H1 (cell line): ENCODE results near the gene UBE2D3. TPM values are rescaled to one million over a fixed set of nuclear protein-coding genes. Genes with fewer than 3 reads are reported as not detected.

Experiments
- CTCF ChIA-PET: fragments of 300-600 bp; sonication (Branson Sonifier 250); formaldehyde crosslinking; loops from one replicate; lab custom pipeline; 2021; ENCODE audit not compliant: partially characterized antibody; lab: Charles Lee
- POLR2A ChIA-PET: fragments of 300-600 bp; sonication (Branson Sonifier 250); formaldehyde crosslinking; loops from one replicate; lab custom pipeline; 2021; ENCODE audit warnings: inconsistent platforms; ENCODE audit not compliant: partially characterized antibody; lab: Charles Lee
- DNase-seq, 2 experiments: peaks; one replicate each; pipeline versions ENCODE4 v3.0.0 to v3.0.0-alpha.2; 2010 to 2022; ENCODE audit warnings: low spot score in 2 of 2, low read depth in 1 of 2, mixed read lengths in 1 of 2
- FAIRE-seq: peaks from 2 replicates; lab custom pipeline; 2011; peaks lifted over from hg19 to GRCh38; lab: Jason Lieb, UNC
- H2AFZ ChIP-seq: 2 replicates; pipeline ENCODE4 v1.8.1; 2012; ENCODE audit warnings: low read length, inconsistent platforms
- H2AK5ac ChIP-seq: 2 replicates; pipeline ENCODE4 v1.6.1; 2013; ENCODE audit warnings: low read depth, low read length
- H2BK120ac ChIP-seq: replicated peaks from 2 replicates; pipeline ENCODE3; 2013; ENCODE audit warnings: low read depth, low read length, inconsistent platforms
- H2BK12ac ChIP-seq: 2 replicates; pipeline ENCODE4 v1.6.1; 2013; ENCODE audit warnings: low read depth, low read length
- H2BK15ac ChIP-seq: 2 replicates; pipeline ENCODE4 v1.6.1; 2013; ENCODE audit warnings: low read length
- H2BK20ac ChIP-seq: 2 replicates; pipeline ENCODE4 v1.6.1; 2013; ENCODE audit warnings: low read length
- H2BK5ac ChIP-seq: 2 replicates; pipeline ENCODE4 v1.6.1; 2013; ENCODE audit warnings: low read depth, low read length
- H3K14ac ChIP-seq: 2 replicates; pipeline ENCODE4 v1.6.1; 2013; ENCODE audit warnings: inconsistent platforms; ENCODE audit not compliant: insufficient read length
- H3K18ac ChIP-seq: 2 replicates; pipeline ENCODE4 v1.6.1; 2013; ENCODE audit warnings: low read length; ENCODE audit errors: extremely low read depth
- H3K23ac ChIP-seq: 2 replicates; pipeline ENCODE4 v1.6.1; 2013; ENCODE audit warnings: inconsistent platforms; ENCODE audit not compliant: insufficient read length
- H3K23me2 ChIP-seq: 2 replicates; pipeline ENCODE4 v1.6.1; 2013; ENCODE audit warnings: low read depth, low read length
- H3K27ac ChIP-seq: 2 replicates; pipeline ENCODE4 v1.6.1; 2011; ENCODE audit warnings: low read depth, low read length, inconsistent platforms
- H3K27me3 ChIP-seq, 4 experiments: replicated peaks in 1 of 4; 1 replicate in 1 of 4; 2 replicates in 3 of 4; pipeline versions ENCODE4 v1.6.1 to v1.8.1; 2011 to 2013; ENCODE audit warnings: low read length in 3 of 4, mild to moderate bottlenecking in 3 of 4, inconsistent platforms in 2 of 4, mixed read lengths in 2 of 4, moderate library complexity in 1 of 4; ENCODE audit not compliant: control insufficient read depth in 3 of 4, insufficient read depth in 3 of 4; ENCODE audit errors: extremely low read depth in 1 of 4
- H3K36me3 ChIP-seq, 4 experiments: 2 replicates each; pipeline versions ENCODE4 v1.6.1 to v1.8.1; 2011 to 2013; ENCODE audit warnings: mild to moderate bottlenecking in 4 of 4, low read length in 3 of 4, moderate library complexity in 2 of 4, control low read depth in 1 of 4, inconsistent platforms in 1 of 4; ENCODE audit not compliant: insufficient read depth in 4 of 4, control insufficient read depth in 2 of 4
- H3K4ac ChIP-seq: replicated peaks from 2 replicates; pipeline ENCODE3; 2013; ENCODE audit warnings: low read length, low read depth, mixed read lengths, inconsistent platforms; ENCODE audit not compliant: insufficient read length
- H3K4me1 ChIP-seq, 4 experiments: replicated peaks in 1 of 4; 1 replicate in 1 of 4; 2 replicates in 3 of 4; pipeline versions ENCODE4 v1.6.1 to v1.8.1; 2011 to 2013; ENCODE audit warnings: low read length in 3 of 4, inconsistent platforms in 2 of 4, mixed read lengths in 1 of 4; ENCODE audit not compliant: insufficient read depth in 4 of 4, control insufficient read depth in 3 of 4
- H3K4me2 ChIP-seq, 2 experiments: 2 replicates each; pipeline versions ENCODE4 v1.6.1 to v1.8.1; 2011 to 2013; ENCODE audit warnings: low read depth in 2 of 2, low read length in 2 of 2, control low read depth in 1 of 2, inconsistent platforms in 1 of 2, mild to moderate bottlenecking in 1 of 2; ENCODE audit not compliant: insufficient read depth in 1 of 2
- H3K4me3 ChIP-seq, 4 experiments: fragments of 200-600, 300-600 bp in 1 of 4; sonication (generic), shearing (Covaris generic), sonication (Bioruptor Twin) in 1 of 4; 2 replicates each; pipeline versions ENCODE4 v1.5.1 to v1.8.1; 2011 to 2016; ENCODE audit warnings: low read length in 4 of 4, low read depth in 3 of 4, control low read depth in 2 of 4, inconsistent platforms in 2 of 4, mild to moderate bottlenecking in 2 of 4, mixed read lengths in 1 of 4, moderate library complexity in 1 of 4; ENCODE audit not compliant: insufficient read depth in 2 of 4; ENCODE audit errors: extremely low read depth in 1 of 4
- H3K56ac ChIP-seq: replicated peaks from 2 replicates; pipeline ENCODE3; 2013; ENCODE audit warnings: low read depth, mild to moderate bottlenecking, mixed read lengths, low read length, inconsistent platforms; ENCODE audit not compliant: insufficient read length
- H3K79me1 ChIP-seq: 2 replicates; pipeline ENCODE4 v1.6.1; 2013; ENCODE audit warnings: low read depth, low read length, control low read depth
- H3K79me2 ChIP-seq, 2 experiments: 2 replicates each; pipeline versions ENCODE4 v1.6.1 to v1.8.1; 2012 to 2013; ENCODE audit warnings: low read length in 2 of 2, mild to moderate bottlenecking in 2 of 2, inconsistent platforms in 1 of 2; ENCODE audit not compliant: insufficient read depth in 2 of 2, control insufficient read depth in 1 of 2
- H3K9ac ChIP-seq, 4 experiments: replicated peaks in 1 of 4; 1 replicate in 1 of 4; 2 replicates in 3 of 4; pipeline versions ENCODE4 v1.6.1 to v1.8.1; 2011 to 2013; ENCODE audit warnings: low read depth in 3 of 4, low read length in 3 of 4, control low read depth in 2 of 4, mild to moderate bottlenecking in 2 of 4, moderate library complexity in 2 of 4, inconsistent platforms in 1 of 4; ENCODE audit errors: extremely low read depth in 1 of 4
- H3K9me3 ChIP-seq, 2 experiments: 2 replicates each; pipeline versions ENCODE4 v1.6.1 to v1.8.1; 2012 to 2013; ENCODE audit warnings: mild to moderate bottlenecking in 2 of 2, moderate library complexity in 2 of 2, control low read depth in 1 of 2, inconsistent platforms in 1 of 2, low read depth in 1 of 2, low read length in 1 of 2, mixed read lengths in 1 of 2; ENCODE audit not compliant: insufficient read depth in 2 of 2
- H4K20me1 ChIP-seq, 2 experiments: replicated peaks in 1 of 2; 2 replicates each; pipeline versions ENCODE3 to v1.8.1; 2011 to 2013; ENCODE audit warnings: inconsistent platforms in 2 of 2, low read length in 2 of 2, mild to moderate bottlenecking in 1 of 2; ENCODE audit not compliant: insufficient read depth in 2 of 2, control insufficient read depth in 1 of 2
- H4K5ac ChIP-seq: 2 replicates; pipeline ENCODE4 v1.6.1; 2013; ENCODE audit warnings: low read length, low read depth, mixed read lengths, inconsistent platforms; ENCODE audit not compliant: insufficient read length
- H4K8ac ChIP-seq: 2 replicates; pipeline ENCODE4 v1.8.0; 2013; ENCODE audit warnings: mild to moderate bottlenecking, moderate library complexity, low read length, inconsistent platforms; ENCODE audit not compliant: insufficient read depth; ENCODE audit errors: extremely low read depth
- H4K91ac ChIP-seq: replicated peaks from 2 replicates; pipeline ENCODE3; 2013; ENCODE audit warnings: low read length, mixed read lengths, inconsistent platforms; ENCODE audit not compliant: insufficient read length
- BCL11A ChIP-seq, 2 experiments: IDR thresholded peaks; one replicate each; pipeline ENCODE4 v1.6.1; 2011; ENCODE audit warnings: low read depth in 2 of 2, low read length in 2 of 2, mild to moderate bottlenecking in 2 of 2
- CHD2 ChIP-seq: IDR thresholded peaks from 2 replicates; pipeline ENCODE4 v1.6.1; 2012; ENCODE audit warnings: low read length, improper control_type of control experiment
- EGR1 ChIP-seq: IDR thresholded peaks from 2 replicates; pipeline ENCODE4 v1.6.1; 2011; ENCODE audit warnings: low read depth, low read length, borderline replicate concordance
- JUN ChIP-seq: IDR thresholded peaks from 2 replicates; pipeline ENCODE4 v1.6.1; 2011; ENCODE audit warnings: low read depth, mild to moderate bottlenecking, improper control_type of control experiment, low read length
- KDM5A ChIP-seq: fragments of 200-600 bp; IDR thresholded peaks from 2 replicates; pipeline ENCODE4 v1.7.1; 2012; ENCODE audit warnings: mild to moderate bottlenecking, low read length, inconsistent platforms, mixed read lengths
- POLR2A ChIP-seq, 2 experiments: IDR thresholded peaks; 1 replicate in 1 of 2; 2 replicates in 1 of 2; pipeline ENCODE4 v1.6.1; 2011; ENCODE audit warnings: low read depth in 2 of 2, low read length in 2 of 2, mild to moderate bottlenecking in 2 of 2; ENCODE audit errors: control extremely low read depth in 1 of 2
- YY1 ChIP-seq: IDR thresholded peaks from 2 replicates; pipeline ENCODE4 v1.6.1; 2011; ENCODE audit warnings: low read depth, mild to moderate bottlenecking, low read length
- ZNF274 ChIP-seq: IDR thresholded peaks from 2 replicates; pipeline ENCODE4 v1.7.0; 2012; ENCODE audit warnings: low read length, borderline replicate concordance; ENCODE audit errors: extremely low read depth
- whole genome bisulfite sequencing, 2 experiments: shearing (Covaris generic) in 1 of 2; methylation state at CpG; one replicate each; pipeline versions ENCODE4 v1.1.6 to v1.1.7; 2013 to 2015; ENCODE audit warnings: low lambda C conversion rate in 2 of 2, mixed read lengths in 2 of 2, inconsistent platforms in 1 of 2, low coverage in 1 of 2, missing lambda C conversion rate in 1 of 2; ENCODE audit not compliant: insufficient replicate concordance in 2 of 2, insufficient coverage in 1 of 2, insufficient read length in 1 of 2; ENCODE audit errors: extremely low coverage in 1 of 2, missing lambda C conversion rate in 1 of 2; 5-methylcytosine and 5-hydroxymethylcytosine counted together
- polyA plus RNA-seq, 7 experiments: library from polyadenylated mRNA; depleted of rRNA in 3 of 7; stranded (reverse) in 5 of 7; unstranded in 2 of 7; fragments of >200 nt in 5 of 7; fragments of 200-250 nt in 2 of 7; gene quantifications; 1 replicate in 5 of 7; 2 replicates in 1 of 7; 4 replicates in 1 of 7; pipeline versions ENCODE4 v1.2.1 to v1.2.3, GENCODE V29; 2011 to 2013; ENCODE audit warnings: missing spikeins in 2 of 7, mixed read lengths in 2 of 7
- total RNA-seq: library from RNA; stranded (reverse); fragmentation: NEBNext Ultra II Directional; extraction: Animal tissue kit (Norgen Biotek cat#: 25700); gene quantifications from 2 replicates; pipeline ENCODE4 v1.2.1, GENCODE V29; 2021
- TF ChIP-seq, protein P1 (sequence below): IDR thresholded peaks from 2 replicates; pipeline ENCODE4 v1.6.1; 2011; ENCODE audit warnings: low read depth, mild to moderate bottlenecking, low read length; ENCODE audit not compliant: insufficient read depth
- TF ChIP-seq, protein P2 (sequence below): IDR thresholded peaks from 2 replicates; pipeline ENCODE4 v1.6.1; 2012; ENCODE audit warnings: low read length, inconsistent platforms

Gene UBE2D3
- total and polyA plus RNA-seq, 2 of the 8 experiments (the other 6 are each of a cell fraction or from before 2014, with no cell fraction given): 396 to 544 TPM

DNA sequence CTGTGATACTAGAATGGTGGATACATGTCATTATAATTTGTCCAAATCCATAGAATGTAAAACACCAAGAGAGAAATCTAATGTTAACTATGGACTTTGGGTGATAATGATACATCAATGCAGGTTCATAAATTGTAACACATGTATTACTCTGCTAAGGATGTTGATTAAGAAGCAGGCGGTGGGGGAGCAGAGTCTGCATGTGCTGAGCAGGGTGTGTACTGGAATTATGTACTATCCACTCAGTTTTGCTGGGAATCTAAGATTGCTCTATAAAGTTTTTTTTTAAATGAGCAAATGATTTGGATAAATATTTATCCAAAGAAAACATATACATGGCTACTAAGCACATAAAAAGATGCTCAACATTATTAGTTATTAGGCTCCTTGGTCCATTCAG lies 51.5 kb downstream of the UBE2D3 start:
- ChIA-PET CTCF (no interaction called here), POLR2A (interaction anchor here (1.2 kb wide), 1 partner anchor 15 kb away, joined by 4 read pairs; the partner anchor contains the start of gene MANBA)
- WGBS, 2 experiments: 74% methylated on average over 1 of the region's 1 CpG; no CpG with 5 or more reads in 1 of the 2 experiments

More for the DNA sequence above, 51.5 kb downstream of the UBE2D3 start:
- Histone ChIP-seq H3K14ac (no peak overlapping the region), H4K20me1 (no peaks in the 10 kb centered on the region), H3K4me2 (no peak overlapping the region), H4K5ac (no peak overlapping the region), H3K23ac (no peak overlapping the region), H3K27me3 (no peaks in the 10 kb centered on the region), H3K9me3 (no peaks in the 10 kb centered on the region), H2AFZ (no peak overlapping the region), H2AK5ac (no peak overlapping the region), H2BK120ac (no peak overlapping the region), H4K91ac (no peak overlapping the region), H3K27ac (no peak overlapping the region), H3K23me2 (no peaks in the 10 kb centered on the region), H3K4me1 (no peaks in the 10 kb centered on the region), H2BK20ac (no peak overlapping the region), H3K4me3 (no peak overlapping the region), H2BK15ac (no peak overlapping the region), H2BK12ac (no peak overlapping the region), H3K36me3 (no peaks in the 10 kb centered on the region), H3K4ac (no peak overlapping the region), H3K56ac (no peak overlapping the region), H4K8ac (no peak overlapping the region), H3K9ac (no peak overlapping the region), H3K79me2 (no peaks in the 10 kb centered on the region), H3K18ac (no peak overlapping the region), H2BK5ac (no peak overlapping the region), H3K79me1 (no peaks in the 10 kb centered on the region)
- TF ChIP-seq KDM5A (no peak), YY1 (no peak), ZNF274 (no peak), JUN (no peak), BCL11A (IDR thresholded peaks at IDR 0.05; ENCODE audit: low read depth in 2 of 2, low read length in 2 of 2) (no peak), POLR2A (IDR thresholded peaks at IDR 0.05; ENCODE audit: control extremely low read depth in 1 of 2, low read depth in 2 of 2, low read length in 2 of 2) (no peak), EGR1 (no peak), CHD2 (no peak)
- TF ChIP-seq, protein P1, sequence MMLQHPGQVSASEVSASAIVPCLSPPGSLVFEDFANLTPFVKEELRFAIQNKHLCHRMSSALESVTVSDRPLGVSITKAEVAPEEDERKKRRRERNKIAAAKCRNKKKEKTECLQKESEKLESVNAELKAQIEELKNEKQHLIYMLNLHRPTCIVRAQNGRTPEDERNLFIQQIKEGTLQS: no peak
- TF ChIP-seq, protein P2, sequence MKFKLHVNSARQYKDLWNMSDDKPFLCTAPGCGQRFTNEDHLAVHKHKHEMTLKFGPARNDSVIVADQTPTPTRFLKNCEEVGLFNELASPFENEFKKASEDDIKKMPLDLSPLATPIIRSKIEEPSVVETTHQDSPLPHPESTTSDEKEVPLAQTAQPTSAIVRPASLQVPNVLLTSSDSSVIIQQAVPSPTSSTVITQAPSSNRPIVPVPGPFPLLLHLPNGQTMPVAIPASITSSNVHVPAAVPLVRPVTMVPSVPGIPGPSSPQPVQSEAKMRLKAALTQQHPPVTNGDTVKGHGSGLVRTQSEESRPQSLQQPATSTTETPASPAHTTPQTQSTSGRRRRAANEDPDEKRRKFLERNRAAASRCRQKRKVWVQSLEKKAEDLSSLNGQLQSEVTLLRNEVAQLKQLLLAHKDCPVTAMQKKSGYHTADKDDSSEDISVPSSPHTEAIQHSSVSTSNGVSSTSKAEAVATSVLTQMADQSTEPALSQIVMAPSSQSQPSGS: no peak
- DNase-seq: no peak
- FAIRE-seq: no peak
